Neutrophil (primary cell): ENCODE data around the gene RPTOR.

Experiments used
- H3K27ac ChIP-seq: fragments of 200-600 bp; sonication (generic); 2 replicates; pipeline ENCODE4 v1.5.1; 2016; ENCODE audit warnings: mild to moderate bottlenecking, moderate library complexity
- H3K27me3 ChIP-seq: fragments of 200-600 bp; sonication (generic); 2 replicates; pipeline ENCODE4 v1.6.0; 2016; ENCODE audit warnings: mild to moderate bottlenecking
- H3K36me3 ChIP-seq: fragments of 200-600 bp; sonication (generic); 2 replicates; pipeline ENCODE4 v1.5.1; 2017
- H3K4me1 ChIP-seq, 2 experiments: fragments of 200-600 bp in 1 of 2; sonication (generic) in 1 of 2; 1 replicate in 1 of 2; 2 replicates in 1 of 2; pipeline versions ENCODE4 v1.5.1 to v1.6.1; 2013 to 2016; ENCODE audit warnings: low read depth in 1 of 2, low read length in 1 of 2, mild to moderate bottlenecking in 1 of 2, moderate library complexity in 1 of 2; ENCODE audit not compliant: control insufficient read depth in 1 of 2, insufficient read depth in 1 of 2
- H3K4me3 ChIP-seq, 2 experiments: fragments of 200-600 bp in 1 of 2; sonication (generic) in 1 of 2; 1 replicate in 1 of 2; 2 replicates in 1 of 2; pipeline ENCODE4 v1.5.1; 2013 to 2016; ENCODE audit warnings: low read depth in 1 of 2, low read length in 1 of 2, mild to moderate bottlenecking in 1 of 2, moderate library complexity in 1 of 2
- H3K9me3 ChIP-seq: fragments of 200-600 bp; sonication (generic); 2 replicates; pipeline ENCODE4 v1.5.1; 2016
- CTCF ChIP-seq: fragments of 200-600 bp; sonication (generic); IDR thresholded peaks from 2 replicates; pipeline ENCODE4 v1.5.1; 2016; ENCODE audit warnings: antibody characterized with exemption

Gene RPTOR

GRCh38 chr17:80639658-80640057 lies 95.0 kb downstream of the RPTOR start:
- no peaks in the 10 kb centered on the region for H3K4me1 ChIP-seq
- no peaks in the 10 kb centered on the region for H3K27me3 ChIP-seq
- H3K4me3 ChIP-seq = no peak overlapping the region
- no peaks in the 10 kb centered on the region for H3K36me3 ChIP-seq
- no peak for TF ChIP-seq CTCF
- H3K9me3 ChIP-seq = no peaks in the 10 kb centered on the region
- no peak overlapping the region for H3K27ac ChIP-seq

GRCh38 chr17:80640366-80641084 lies 95.9 kb downstream of the RPTOR start:
- no peaks in the 10 kb centered on the region for H3K9me3 ChIP-seq
- no peak overlapping the region for H3K4me3 ChIP-seq
- TF ChIP-seq CTCF = no peak

DNA sequence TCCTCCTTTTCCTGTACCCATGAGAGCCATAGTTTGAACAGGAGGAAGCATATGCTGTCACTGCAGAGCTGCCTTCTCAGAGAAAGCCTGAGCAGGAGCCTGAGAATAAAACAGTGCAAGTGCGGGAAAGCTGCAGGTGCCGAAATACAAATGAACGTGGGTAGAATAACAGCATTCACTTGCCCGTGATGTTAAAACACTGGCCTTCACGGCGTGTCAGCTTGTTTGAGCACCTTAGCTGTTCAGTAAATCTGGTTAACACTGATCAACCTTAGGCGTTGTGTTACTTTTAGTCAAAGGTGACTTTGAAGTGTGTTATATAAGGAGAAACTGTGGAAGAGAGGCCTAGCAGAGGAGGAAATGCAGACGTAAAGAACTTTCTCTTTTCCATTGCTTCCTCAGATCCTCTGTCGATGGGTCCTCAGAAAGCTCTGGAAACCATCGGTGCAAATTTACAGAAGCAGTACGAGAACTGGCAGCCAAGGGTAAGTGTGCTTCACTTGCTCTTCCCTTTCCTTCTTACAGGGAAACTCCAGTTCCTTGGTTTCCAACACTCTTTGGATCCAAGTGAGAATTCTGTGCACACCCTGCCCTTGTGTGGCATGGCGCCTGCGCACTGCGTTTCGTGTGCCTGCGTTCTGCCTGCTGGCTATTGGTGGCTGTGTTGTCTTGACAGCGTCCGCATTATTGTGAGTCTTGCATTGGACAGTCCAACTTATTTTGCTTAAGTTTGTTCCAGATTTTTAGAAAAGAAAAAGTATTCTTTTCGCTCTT lies 98.9 kb downstream of the RPTOR start:
- H3K4me3 ChIP-seq = no peak overlapping the region
- H3K9me3 ChIP-seq = no peaks in the 10 kb centered on the region
- no peaks in the 10 kb centered on the region for H3K4me1 ChIP-seq
- no peaks in the 10 kb centered on the region for H3K27me3 ChIP-seq
- no peaks in the 10 kb centered on the region for H3K36me3 ChIP-seq
- no peak overlapping the region for H3K27ac ChIP-seq
- no peak for TF ChIP-seq CTCF

More at GRCh38 chr17:80640366-80641084, 95.9 kb downstream of the RPTOR start:
- H3K36me3 ChIP-seq = no peaks in the 10 kb centered on the region
- H3K4me1 ChIP-seq = no peaks in the 10 kb centered on the region
- no peaks in the 10 kb centered on the region for H3K27me3 ChIP-seq
- H3K27ac ChIP-seq = no peak overlapping the region

DNA sequence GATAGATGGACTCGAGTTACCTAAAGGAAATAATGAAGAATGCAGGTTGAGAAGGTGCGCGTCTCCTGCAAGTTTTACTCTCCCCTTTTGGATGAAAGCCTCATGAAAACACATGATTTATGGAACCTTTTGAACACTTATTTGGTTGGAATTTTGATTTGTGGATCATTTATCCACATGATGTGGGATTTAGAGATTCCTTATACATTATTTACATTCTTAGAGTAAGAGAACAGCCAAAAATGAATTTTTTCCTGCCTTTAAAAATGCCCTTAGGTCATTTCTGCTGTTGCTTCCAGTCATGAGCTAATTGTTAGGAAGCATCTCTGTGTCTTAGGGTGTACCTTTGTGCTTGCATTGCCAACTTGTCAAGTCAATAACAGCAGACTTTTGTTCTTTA lies 99.9 kb downstream of the RPTOR start:
- Histone ChIP-seq H3K4me3 (no peak overlapping the region), H3K4me1 (no peaks in the 10 kb centered on the region), H3K27me3 (no peaks in the 10 kb centered on the region), H3K27ac (no peak overlapping the region), H3K36me3 (no peaks in the 10 kb centered on the region), H3K9me3 (no peaks in the 10 kb centered on the region)
- no peak for TF ChIP-seq CTCF

DNA sequence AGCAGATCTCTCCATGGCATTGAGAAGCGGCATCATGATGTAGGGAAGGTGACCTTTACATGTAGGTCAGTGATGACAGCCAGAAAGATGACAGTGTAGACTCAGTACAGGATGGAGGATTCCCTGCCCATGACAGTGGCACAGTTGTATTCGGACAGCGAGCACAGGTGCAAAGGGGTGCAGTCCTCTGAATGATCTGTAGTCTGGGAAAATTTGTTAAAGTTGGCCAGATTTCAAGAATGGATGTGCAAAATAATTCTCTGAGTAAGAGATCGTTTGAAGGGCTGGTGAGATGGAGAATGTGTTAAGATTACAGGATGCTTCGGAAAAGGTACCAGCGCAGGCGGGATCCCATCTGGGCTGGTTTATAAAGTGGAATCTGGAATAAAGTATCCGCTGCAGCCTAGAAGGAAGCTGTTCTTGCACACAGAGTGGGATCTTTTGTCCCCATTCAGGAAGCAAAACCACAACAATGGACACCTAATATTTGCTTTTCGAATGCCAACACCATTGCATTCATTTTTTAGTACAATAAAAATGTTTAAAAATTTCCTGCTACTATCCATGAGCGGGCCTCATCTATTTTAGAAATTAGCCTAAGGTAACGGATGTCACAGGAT lies 101.2 kb downstream of the RPTOR start:
- TF ChIP-seq CTCF = no peak
- H3K4me3 ChIP-seq = no peak overlapping the region
- H3K27ac ChIP-seq = no peak overlapping the region
- no peaks in the 10 kb centered on the region for H3K9me3 ChIP-seq
- no peaks in the 10 kb centered on the region for H3K4me1 ChIP-seq
- H3K27me3 ChIP-seq = no peaks in the 10 kb centered on the region
- no peaks in the 10 kb centered on the region for H3K36me3 ChIP-seq
